ENCODE data around the gene TEX26.
"Not testable (repeated sequence)": the region's sequence is repeated elsewhere in the genome, so short reads cannot be mapped to it uniquely, and the experiment has no call there.

The TEX26 gene

DNA sequence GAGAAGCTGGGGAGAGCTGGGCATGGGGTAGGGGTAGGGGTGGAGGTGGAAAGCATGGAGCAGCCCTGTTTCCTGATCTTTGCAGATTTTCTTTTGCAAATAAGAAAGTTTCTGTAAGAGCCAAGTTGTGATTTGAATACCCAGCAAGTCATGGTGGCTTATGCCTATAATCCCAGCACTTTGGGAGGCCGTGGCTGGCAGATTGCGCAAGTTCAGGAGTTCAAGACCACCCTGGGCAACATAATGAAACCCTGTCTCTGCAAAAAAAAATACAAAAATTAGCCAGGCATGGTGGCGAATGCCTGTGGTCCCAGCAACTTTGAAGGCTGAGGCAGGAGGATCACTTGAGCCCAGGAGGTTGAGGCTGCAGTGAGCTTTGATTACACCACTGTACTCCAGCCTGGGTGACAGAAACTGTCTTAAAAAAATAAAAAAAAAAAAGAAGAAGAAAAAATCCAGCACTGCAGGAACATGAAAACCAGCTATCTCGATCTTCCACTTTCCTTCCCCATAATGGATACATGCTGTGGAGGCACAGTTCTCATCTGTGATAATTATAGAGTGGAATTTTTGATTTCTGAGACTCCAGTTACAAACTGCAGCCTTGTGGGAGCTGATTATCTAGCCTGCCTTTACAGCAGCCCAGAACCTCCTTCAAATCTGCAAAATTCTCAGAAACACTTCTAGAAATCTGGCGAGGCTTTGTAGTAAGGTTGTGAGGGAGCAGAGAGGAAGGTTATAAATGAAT is 12.1 kb upstream of the TEX26 start:
- DNase-seq: no peak

DNA sequence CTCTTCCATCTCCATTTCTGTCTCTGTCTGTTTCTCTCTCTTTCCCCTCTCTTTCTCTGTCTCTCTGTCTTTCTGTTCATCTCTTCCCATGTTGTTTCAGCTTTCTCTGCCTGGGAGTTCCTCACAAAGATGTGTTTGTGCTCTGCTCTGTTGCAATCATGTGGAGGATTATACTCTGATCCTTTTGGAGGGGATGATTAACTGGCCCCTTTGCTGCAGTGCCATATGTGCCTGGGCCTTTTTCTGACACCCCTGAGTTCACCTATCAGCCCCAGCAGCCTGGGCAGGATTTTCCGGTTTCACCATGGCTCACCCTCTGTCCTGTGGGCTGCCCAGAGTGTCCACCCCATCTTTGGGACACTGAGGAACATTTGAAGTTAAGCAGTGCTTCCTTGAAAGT is 9.0 kb upstream of the TEX26 start:
- DNase-seq: no peak

DNA sequence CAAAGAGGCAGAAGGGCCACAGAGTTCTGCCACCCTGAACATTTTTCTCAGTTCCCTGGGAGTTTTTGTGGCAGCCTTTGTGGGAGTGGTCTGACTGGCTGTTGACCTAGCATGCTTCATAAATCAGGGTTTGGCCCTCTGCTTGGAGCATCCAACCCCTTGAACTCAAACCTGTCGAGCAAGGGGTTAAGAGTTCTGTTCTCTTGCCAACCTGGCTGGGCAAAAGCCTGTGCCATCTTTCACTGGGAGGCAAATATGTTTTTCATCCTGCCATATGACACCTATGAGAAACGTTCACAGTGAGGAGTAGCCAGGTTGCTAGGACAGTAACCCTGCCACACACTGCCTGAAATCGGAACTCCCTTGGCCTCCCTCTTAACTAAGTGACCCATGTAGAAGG is 7.7 kb upstream of the TEX26 start:
- no peak for DNase-seq

DNA sequence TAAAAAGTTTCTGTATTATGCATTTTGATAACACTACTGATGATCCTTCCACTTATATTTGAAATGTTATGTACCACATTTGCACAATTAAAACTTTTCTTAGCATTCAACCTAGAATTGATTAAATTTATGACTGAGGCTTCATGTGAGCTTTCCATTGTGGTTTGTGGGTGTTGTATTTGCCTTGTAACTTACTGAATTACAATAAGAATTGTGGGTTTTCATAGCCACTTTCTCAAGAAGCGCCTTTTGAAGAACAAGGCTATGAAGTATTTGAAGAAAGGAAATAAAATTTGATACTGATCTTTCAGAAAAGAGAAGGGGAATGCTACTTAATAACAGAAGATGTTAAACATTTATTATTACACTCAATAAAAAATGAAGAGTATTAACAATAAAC is 7.0 kb upstream of the TEX26 start:
- no peak for DNase-seq

DNA sequence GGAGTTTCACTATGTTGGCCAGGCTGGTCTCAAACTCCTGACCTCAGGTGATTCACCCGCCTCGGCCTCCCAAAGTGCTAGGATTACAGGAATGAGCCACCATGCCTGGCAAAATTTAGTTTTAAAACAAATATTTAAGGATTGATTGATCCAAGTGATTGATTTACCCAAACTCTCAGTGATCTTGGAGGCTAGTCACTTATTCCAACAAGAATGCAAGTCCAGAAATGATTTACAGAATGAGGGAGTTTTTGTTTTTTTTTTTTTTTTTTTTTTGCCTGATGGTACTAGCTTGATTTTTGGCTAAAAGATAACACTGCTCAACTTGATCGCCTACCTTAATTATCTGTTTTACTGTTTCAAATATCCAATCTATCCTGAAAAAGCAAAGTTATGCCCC is 5.7 kb upstream of the TEX26 start:
- DNase-seq: no peak

DNA sequence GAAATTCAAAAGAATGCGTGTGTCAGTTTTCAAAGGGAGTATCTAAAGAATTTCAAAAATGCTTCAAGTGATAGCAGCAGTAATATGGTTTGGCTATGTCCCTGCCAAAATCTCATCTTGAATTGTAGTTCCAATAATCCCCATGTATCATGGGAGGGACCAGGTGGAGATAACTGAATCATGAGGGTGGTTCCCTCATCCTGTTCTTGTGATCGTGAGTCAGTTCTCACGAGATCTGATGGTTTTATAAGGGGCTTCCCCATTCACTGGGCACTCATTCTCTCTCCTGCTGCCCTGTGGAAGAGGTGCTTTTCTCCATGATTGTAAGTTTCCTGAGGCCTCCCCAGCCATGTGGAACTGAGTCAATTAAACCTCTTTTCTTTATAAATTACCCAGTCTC is 5.3 kb upstream of the TEX26 start:
- DNase-seq: not testable (repeated sequence)

DNA sequence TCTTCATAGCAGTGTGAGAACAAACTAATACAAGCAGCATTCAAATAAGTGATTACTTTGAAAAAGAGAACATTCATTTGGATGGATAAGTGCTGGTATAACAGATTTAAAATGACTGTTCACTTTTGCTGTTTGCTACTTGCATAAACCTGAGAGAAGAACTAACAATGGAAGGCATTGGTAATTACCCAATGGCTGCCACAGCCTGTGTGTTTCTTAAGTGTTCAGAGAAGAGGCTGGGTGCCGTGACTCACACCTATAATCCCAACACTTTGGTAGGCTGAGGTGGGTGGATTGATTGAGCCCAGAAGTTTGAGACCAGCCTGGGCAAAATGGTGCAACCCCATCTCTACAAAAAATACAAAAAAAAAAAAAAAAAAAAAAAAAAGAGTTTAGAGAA is 4.9 kb upstream of the TEX26 start:
- no peak for DNase-seq

DNA sequence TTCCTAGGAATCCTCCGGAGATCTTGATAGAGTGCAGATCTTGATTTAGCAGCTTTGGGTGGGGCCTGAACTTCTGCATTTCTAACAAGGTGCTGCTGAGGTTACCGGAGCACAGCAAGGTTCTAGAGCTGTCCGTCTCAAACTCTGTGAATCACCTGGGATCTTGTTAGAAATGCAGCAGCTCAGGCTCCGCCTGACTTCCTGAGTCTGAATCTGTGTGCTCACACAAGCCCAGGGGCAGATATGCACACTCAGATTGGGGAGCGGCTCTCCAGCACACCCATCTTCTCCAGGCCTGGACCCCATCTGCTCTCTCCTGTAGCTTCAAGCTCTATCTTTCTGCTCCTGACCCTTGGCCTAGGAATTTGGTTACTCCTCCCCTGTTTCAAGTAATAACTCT is 3.5 kb upstream of the TEX26 start:
- no peak for DNase-seq

DNA sequence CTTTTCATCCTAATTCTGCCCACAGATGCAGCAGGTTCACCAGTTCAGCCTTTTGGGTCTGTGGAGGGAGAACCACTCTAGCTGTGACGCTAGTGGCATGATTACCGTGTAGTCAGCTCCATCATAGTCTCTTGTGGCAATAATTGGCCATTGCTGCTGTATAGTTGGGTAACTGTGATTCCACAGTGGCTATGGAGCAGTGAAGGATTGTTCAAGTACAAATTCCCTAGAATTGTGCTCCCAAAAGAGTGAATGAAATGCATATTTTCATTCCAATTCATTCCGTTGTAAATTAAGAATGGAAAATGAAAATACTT is 856 bp downstream of the TEX26 start:
- no peak for DNase-seq

DNA sequence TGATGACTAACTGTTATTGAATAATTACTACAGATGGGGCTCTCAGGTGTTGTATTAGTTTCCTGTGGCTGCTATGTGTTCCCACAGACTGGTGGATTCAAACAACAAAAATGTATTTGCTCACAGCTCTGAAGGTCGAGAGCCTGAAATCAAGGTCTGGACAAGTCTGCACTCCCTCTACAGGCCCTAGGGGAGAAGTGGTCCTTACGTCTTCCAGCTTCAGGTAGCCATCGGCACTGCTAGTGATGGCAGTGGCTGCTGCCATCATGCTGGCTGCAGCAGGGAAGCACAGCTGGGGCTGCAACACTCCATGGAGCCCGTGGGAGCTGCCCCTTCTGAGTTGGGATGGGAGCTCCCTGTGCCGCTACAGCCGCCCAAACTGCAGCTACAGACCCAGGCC is 1.9 kb downstream of the TEX26 start:
- DNase-seq: no peak

DNA sequence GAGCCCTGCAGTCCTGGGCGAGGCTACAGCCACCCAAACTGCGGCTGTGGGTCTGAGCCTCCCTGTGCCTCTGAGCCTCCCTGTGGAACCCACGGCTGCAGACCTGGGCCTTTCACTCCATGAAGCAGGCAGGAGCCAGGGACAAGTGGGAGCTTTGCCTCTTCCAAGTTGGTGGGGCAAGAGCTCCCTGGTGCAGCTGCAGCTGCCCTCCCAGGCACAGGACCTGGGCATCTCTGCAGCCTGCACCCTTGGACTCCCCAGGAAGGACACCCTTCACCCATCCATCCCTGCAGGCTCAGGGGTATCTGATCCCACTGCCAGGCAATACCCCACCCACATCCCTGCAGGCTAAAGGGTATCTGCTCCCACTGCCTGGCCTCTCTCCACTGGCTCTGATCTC is 2.3 kb downstream of the TEX26 start:
- no peak for DNase-seq

DNA sequence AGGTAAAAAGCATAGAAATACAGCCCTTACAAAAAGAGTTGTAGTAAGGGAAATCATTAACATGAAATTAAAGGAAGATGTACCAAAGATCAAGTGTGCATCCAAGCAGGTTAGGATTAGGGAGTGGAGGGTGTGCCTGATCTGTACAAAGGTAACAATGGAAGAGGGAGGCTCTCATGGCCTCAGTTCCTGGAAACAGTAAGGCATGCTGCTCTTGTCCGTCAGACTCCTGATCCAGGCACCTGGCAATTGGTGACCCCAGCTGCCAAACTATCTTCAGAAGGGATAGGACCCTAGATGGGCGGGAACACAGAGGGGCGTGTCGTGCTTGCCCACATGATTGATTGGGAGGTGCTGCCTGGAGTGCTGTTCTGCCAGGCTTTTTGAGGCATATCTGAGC is 4.5 kb downstream of the TEX26 start:
- no peak for DNase-seq

DNA sequence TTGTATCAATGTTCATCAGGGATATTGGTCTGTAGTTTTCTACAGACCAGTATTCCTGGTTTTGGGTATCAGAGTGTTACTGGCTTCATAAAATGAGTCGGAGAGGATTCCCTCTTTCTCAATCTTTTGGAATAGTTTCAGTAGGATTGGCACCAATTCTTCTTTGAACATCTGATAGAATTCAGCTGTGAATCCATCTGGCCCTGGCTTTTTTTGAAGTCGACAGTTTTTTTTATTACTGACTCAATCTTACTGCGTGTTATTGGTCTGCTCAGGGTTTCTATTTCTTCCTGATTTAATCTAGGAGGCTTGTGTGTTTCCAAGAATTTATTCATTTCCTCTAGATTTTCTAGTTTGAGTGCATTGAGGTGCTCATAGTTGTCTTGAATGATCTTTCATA is 11.4 kb downstream of the TEX26 start:
- DNase-seq: no peak

DNA sequence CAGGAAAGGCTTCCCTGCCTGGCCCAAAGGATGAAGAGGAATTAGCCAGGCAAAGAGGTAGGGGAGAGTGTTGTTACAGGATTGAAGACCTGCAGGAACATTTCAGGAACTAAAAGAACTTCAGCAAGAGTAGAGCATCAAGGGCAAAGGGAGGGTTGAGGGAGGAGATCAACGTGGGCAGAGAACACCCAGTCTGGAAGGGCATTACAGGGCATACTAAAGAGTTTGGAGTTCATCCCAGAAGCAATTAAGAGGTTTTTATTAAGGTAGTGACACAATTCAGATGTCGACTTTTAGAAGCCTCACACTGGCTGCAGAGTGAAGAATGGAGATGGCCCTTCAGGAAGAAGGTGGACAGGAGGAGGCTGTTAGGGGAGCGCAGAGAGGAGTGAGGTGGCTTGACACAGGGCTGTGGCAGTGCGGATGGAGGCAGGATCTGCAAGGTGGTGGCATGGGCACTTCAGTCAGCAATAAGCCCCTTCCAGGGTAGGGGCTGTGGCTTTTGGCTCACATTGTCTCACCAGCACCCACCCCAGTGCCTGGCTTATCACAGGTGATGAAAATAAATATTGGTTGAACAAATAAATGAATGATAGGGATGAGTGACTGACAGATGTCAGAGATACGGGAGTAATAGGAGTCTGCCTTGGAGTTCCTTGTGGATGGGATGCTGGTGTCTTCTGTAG is 24.9 kb downstream of the TEX26 start:
- no peak for DNase-seq

DNA sequence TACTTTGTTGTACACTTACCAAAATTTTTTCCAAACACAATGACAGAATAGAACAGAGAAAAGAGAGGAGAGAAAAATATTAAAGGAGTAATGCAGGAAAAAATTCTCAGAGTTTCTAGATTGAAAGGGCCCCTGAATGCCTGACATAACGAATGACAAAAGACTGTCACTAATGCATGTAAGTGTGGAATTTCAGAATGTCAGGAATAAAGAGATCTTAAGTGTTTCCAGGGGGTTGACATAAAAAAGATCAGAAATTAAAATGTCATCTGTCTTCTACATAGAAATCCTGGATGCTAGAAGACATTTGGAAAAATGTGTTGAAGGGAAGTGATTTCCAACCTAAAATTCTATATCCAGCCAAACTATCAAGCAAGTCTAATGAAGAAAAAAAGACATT is 27.2 kb downstream of the TEX26 start:
- no peak for DNase-seq

DNA sequence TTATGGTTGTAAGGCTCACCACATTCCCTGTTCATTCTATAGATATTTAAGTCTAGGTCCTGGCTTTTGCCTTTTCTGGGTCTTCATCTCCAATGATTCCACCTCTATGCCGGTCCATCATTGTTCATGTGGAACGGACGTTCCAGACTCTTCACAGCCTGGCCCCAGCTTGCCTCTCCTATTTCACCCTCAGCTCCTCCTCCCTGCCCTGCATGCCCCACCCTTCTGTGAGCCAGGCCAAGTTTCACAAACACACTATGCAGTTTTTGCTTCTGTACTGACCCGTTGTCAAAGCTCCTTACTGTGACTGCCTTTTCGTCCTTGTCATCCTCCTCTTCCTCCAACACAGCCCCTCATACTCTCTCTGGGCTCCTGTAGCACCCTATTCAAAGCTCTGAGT is 31.3 kb downstream of the TEX26 start:
- no peak for DNase-seq

DNA sequence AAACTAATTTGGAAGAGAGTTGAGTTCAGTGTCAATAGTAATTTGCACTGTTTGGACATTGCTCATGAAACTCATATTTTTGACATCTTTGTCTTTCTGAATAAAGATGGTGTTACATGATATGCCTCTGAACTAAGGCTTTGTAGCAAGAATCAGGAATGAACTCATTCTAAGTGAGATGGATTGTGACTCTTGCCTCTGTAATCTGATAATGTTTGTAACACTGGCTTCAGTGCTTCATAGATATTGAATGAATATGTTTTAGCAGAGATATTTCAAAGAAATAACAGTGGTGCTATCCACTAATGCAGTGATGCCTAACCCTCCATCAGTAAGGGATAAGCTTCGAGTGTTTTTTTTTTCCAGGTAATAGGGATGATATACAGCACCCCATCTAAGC is 32.9 kb downstream of the TEX26 start:
- DNase-seq: no peak

DNA sequence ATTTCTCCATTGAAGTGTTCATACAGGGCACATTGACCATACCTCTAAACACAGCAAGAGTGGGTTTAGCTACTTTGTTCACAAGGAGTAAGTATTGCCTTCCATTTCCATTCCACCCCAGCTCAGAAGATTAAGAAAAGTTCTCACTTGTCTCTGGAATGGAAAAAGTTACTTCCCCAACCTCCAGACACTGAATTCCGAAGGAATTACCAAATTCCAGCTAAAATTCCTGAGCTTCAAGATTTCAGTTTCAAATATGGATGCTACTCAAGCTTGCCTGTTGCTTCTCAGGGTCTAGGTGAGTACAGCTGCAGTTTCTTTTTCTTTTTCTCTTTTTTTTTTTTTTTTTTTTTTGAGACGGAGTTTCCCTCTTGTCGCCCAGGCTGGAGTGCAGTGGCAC is 33.6 kb downstream of the TEX26 start:
- DNase-seq: no peak

DNA sequence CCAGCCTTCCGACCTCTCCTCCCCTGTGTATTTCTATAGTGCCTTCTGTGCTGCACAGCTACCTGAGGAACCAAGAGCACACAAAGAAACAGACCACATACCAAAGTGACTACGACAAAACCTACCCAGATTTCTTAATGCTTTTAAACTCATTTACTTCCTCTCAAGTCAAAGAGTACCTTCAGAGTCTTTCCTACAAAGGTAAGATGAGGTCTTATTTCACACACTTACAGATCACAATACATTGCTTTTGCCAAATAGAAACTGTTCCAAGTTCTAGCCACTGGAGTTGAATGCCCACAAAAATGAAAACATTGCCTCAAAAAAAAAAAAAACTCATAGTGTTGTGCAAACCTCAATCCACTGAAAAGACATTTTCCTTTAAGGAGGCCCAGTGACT is 36.4 kb downstream of the TEX26 start:
- no peak for DNase-seq

DNA sequence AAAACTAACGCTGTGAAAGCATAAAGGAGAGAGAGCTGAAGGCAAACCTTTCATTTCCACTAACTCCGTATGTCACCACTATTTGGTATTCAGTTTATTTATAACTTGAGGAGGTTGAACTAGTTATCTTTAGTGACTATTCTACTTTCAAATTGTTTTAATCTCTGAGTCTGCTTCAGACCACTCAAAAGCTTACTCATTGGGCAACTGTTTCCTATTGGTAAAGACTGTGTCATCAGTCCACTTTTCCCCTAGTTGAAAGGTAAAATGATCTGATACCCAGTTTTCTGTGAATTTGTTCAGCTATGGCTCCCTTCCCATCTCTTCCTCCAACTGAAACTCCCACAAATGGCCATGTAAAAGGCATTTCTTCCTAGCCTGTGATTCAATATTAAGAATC is 39.1 kb downstream of the TEX26 start:
- no peak for DNase-seq

DNA sequence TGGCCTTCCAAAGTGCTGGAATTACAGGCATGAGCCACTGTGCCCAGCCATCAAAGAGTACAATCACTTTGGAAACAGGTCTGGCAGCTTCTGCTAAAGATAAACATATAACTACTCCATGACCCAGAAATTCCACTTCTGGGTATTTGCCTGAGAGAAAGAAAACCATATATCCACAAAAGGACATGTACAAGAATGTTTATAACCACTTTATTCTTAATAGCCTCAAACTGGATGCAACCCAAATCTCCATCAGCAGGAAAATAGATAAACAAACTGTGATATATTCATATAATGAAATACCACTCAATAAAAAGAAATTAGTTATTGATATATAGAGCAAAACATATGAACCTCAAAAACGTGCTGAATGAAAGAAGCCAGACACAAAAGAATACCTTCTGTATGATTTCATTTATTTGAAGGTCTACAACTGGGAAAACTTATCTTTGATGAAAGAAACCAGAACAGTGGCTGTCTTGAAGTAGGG is 40.5 kb downstream of the TEX26 start:
- DNase-seq: no peak

DNA sequence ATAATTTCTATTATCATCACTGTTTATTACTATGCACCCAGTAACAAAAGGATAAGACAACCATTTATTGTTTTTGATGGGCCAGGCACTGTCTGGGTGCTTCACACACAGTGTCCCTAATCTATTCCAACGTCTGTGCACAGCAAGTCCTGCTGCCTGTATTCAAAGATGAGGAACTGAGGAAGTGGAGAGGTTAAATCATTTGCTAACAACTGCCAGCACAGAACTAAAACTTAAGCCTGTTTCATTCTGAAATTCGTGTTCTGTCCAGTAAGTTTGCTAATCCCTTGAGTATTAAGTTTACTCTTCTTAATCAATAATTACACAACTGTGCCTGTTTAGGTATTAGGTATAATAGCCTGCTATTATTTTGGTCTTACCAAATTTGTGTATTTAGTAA is 41.9 kb downstream of the TEX26 start:
- no peak for DNase-seq

DNA sequence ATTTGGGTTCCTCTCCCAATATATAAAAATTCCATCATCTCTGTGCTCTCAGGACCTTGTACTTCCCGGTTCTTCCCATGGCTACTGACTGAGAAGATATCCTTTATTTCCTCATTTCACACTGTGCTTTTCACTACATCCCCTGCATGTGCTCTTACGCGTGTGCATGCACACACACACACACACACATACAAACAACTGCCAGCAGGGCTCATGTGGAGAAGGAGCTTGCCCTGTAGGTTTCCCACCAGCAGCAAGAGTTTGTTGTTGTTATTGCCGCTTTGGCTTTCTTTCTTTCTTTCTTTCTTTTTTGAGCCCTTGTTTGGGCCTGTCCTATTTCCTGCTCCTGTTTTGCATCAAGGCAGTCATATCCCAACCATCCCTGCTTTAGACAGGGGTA is 43.6 kb downstream of the TEX26 start:
- DNase-seq: no peak

DNA sequence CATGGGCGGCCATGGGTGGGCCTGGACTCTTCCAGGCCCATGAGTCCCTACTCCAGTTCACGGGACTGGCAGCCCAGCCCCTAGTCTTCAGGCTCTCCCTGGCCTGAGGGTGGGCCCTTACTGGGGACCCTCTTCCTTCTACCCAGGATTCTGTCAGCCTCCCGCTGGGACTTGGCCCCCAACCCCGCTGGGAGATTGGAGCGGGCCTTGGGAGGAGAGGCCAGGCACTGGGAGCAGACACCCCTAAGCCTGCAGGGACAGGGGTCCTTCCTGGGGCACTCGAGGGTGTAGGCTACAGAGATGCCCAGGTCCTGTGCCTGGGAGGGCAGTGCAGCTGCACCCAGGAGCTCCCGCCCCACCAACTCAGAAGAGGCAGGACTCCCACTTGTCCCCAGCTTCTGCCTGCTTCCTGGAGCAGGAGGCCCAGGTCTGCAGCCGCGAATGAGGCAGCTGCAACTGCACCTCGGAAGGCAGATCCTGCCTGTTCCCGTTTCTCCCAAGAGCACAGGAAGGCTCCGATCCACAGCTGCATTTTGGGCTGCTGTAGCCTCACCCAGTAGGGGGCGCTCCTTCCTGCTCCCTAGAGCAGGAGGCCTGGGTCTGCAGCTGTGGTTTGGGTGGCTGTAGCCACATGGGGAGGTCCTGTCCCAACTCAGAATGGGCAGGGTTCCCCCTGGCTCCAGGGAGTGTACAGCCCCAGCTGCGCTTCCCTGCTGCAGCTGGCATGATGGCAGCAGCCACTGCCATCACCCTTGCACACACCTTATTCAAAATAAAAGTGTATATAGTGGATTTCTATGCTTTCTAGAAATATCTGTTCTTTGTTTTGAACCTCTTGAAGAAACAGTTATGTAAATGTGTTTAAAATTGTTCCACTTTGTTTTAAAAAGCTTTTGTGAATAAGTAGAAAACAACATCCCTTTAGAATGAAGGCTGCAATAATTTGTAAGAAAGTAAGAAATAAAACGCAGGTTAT is 46.8 kb downstream of the TEX26 start:
- DNase-seq: no peak

Measured in SIG-M5 (cell line).